ENCODE results near the gene EMP1.

- no peak for TF ChIP-seq JUN (CRISPR knock-in tag; IDR thresholded peaks at IDR 0.05)
- TF ChIP-seq ZIK1 (CRISPR knock-in tag; IDR thresholded peaks at IDR 0.05; ENCODE audit: borderline replicate concordance, low read depth): no peak
- TF ChIP-seq ZBTB20 (CRISPR knock-in tag; IDR thresholded peaks at IDR 0.05; ENCODE audit: borderline replicate concordance, low read depth): no peak
- no peak for TF ChIP-seq PBX3 (CRISPR knock-in tag; IDR thresholded peaks at IDR 0.05; ENCODE audit: borderline replicate concordance)
- no peak for TF ChIP-seq ETV6 (CRISPR knock-in tag; conservative IDR thresholded peaks at IDR 0.05)
- no peak for TF ChIP-seq ZNF570 (CRISPR knock-in tag; IDR thresholded peaks at IDR 0.05; ENCODE audit: borderline replicate concordance)
- TF ChIP-seq ZNF709 (CRISPR knock-in tag; IDR thresholded peaks at IDR 0.05): no peak
Measured at GRCh38 chr12:13198241-13198640, 1.7 kb downstream of the EMP1 start.

Measured in HepG2 (cell line).